NCI-H2196 (cell line): ENCODE results near the gene AFAP1L2.

Experiments used
- DNase-seq: peaks from one replicate; lab custom pipeline; 2025; ENCODE audit not compliant: unreplicated experiment; lab: John Stamatoyannopoulos, UW

Gene AFAP1L2

GRCh38 chr10:114246679-114247305 is 157.5 kb downstream of the AFAP1L2 start:
- DNase-seq = no peak

- DNase-seq = no peak
Measured at GRCh38 chr10:114245121-114245791, 159.0 kb downstream of the AFAP1L2 start.
